Liver (tissue), 9 donors: ENCODE data around the gene OR2L2. TPM values are rescaled to one million over a fixed set of nuclear protein-coding genes. Genes with fewer than 3 reads are reported as not detected.

Experiments
- DNase-seq: peaks from one replicate; pipeline ENCODE4 v3.0.0-alpha.2; 2017; ENCODE audit warnings: low spot score
- H3K27ac ChIP-seq, 2 donors: one replicate each; pipeline ENCODE4 v1.7.0; 2013; ENCODE audit warnings: inconsistent platforms in 2 of 2, low read length in 2 of 2, control low read depth in 1 of 2, low read depth in 1 of 2, mild to moderate bottlenecking in 1 of 2
- H3K27me3 ChIP-seq, 4 donors: one replicate each; pipeline versions ENCODE4 v1.6.1 to v1.7.0; 2013; ENCODE audit warnings: low read length in 3 of 4, inconsistent platforms in 1 of 4, mild to moderate bottlenecking in 1 of 4, moderate library complexity in 1 of 4; ENCODE audit not compliant: control insufficient read depth in 4 of 4, insufficient read depth in 4 of 4
- H3K36me3 ChIP-seq, 4 donors: one replicate each; pipeline versions ENCODE4 v1.6.1 to v1.7.0; 2013; ENCODE audit warnings: low read length in 3 of 4, mild to moderate bottlenecking in 3 of 4, low read depth in 1 of 4, moderate library complexity in 1 of 4; ENCODE audit not compliant: control insufficient read depth in 4 of 4, insufficient read depth in 3 of 4
- H3K4me1 ChIP-seq, 4 donors: one replicate each; pipeline versions ENCODE4 v1.6.1 to v1.7.0; 2013; ENCODE audit warnings: low read length in 3 of 4, mild to moderate bottlenecking in 3 of 4, moderate library complexity in 1 of 4; ENCODE audit not compliant: control insufficient read depth in 4 of 4, insufficient read depth in 4 of 4
- H3K4me3 ChIP-seq, 3 donors: one replicate each; pipeline versions ENCODE4 v1.6.1 to v1.7.0; 2013; ENCODE audit warnings: low read length in 3 of 3, control low read depth in 1 of 3, low read depth in 1 of 3, mild to moderate bottlenecking in 1 of 3
- H3K9ac ChIP-seq, 2 donors: one replicate each; pipeline ENCODE4 v1.7.0; 2013; ENCODE audit warnings: low read length in 2 of 2, mild to moderate bottlenecking in 2 of 2, moderate library complexity in 2 of 2, control low read depth in 1 of 2, low read depth in 1 of 2
- H3K9me3 ChIP-seq, 4 donors: one replicate each; pipeline versions ENCODE4 v1.6.1 to v1.7.0; 2013; ENCODE audit warnings: low read length in 3 of 4; ENCODE audit not compliant: control insufficient read depth in 4 of 4
- ATF3 ChIP-seq: IDR thresholded peaks from 2 replicates; pipeline ENCODE4 v1.6.1; 2016; ENCODE audit warnings: antibody characterized with exemption
- FOXA1 ChIP-seq: IDR thresholded peaks from 2 replicates; pipeline ENCODE4 v1.6.1; 2016; ENCODE audit warnings: antibody characterized with exemption
- FOXA2 ChIP-seq: IDR thresholded peaks from 2 replicates; pipeline ENCODE4 v1.6.1; 2016; ENCODE audit warnings: antibody characterized with exemption
- GABPA ChIP-seq, 2 donors: IDR thresholded peaks in 1 of 2; conservative IDR thresholded peaks in 1 of 2; 2 replicates each; pipeline ENCODE4 v1.6.1; 2016; ENCODE audit warnings: antibody characterized with exemption in 2 of 2, mild to moderate bottlenecking in 1 of 2, moderate library complexity in 1 of 2
- HNF4A ChIP-seq, 2 donors: conservative IDR thresholded peaks; 2 replicates each; pipeline ENCODE4 v1.6.1; 2016; ENCODE audit warnings: antibody characterized with exemption in 2 of 2, mild to moderate bottlenecking in 2 of 2
- HNF4G ChIP-seq: IDR thresholded peaks from 2 replicates; pipeline ENCODE4 v1.6.1; 2016; ENCODE audit warnings: antibody characterized with exemption
- JUND ChIP-seq, 2 donors: IDR thresholded peaks; 2 replicates each; pipeline ENCODE4 v1.6.1; 2016; ENCODE audit warnings: antibody characterized with exemption in 2 of 2
- MAX ChIP-seq: IDR thresholded peaks from 2 replicates; pipeline ENCODE4 v1.6.1; 2016; ENCODE audit warnings: antibody characterized with exemption
- NR2F2 ChIP-seq: IDR thresholded peaks from 2 replicates; pipeline ENCODE4 v1.6.1; 2016; ENCODE audit warnings: antibody characterized with exemption
- REST ChIP-seq: IDR thresholded peaks from 2 replicates; pipeline ENCODE4 v1.6.1; 2016; ENCODE audit warnings: antibody characterized with exemption, mild to moderate bottlenecking
- RXRA ChIP-seq, 2 donors: IDR thresholded peaks; 2 replicates each; pipeline ENCODE4 v1.6.1; 2017 to 2018; ENCODE audit warnings: antibody characterized with exemption in 2 of 2, mild to moderate bottlenecking in 1 of 2
- SP1 ChIP-seq: IDR thresholded peaks from 2 replicates; pipeline ENCODE4 v1.6.1; 2018; ENCODE audit warnings: antibody characterized with exemption, mild to moderate bottlenecking
- YY1 ChIP-seq: IDR thresholded peaks from 2 replicates; pipeline ENCODE4 v1.6.1; 2016; ENCODE audit warnings: antibody characterized with exemption, mild to moderate bottlenecking
- WGBS: extraction: QIAGEN DNeasy Blood & Tissue Kit; methylation state at CpG from one replicate; pipeline ENCODE4 v1.1.7; 2013; 5-methylcytosine and 5-hydroxymethylcytosine counted together
- polyA plus RNA-seq, 2 donors: library from polyadenylated mRNA; stranded (reverse) in 1 of 2; unstranded in 1 of 2; fragments of 200-250 nt in 1 of 2; fragments of >200 nt in 1 of 2; fragmentation: Nextera tagmentation in 1 of 2; extraction: Ambion mirVana in 1 of 2; gene quantifications; one replicate each; pipeline versions ENCODE4 v1.2.1 to v1.2.3, GENCODE V29; 2013 to 2015
- total RNA-seq, 2 donors: library from RNA; depleted of rRNA; stranded (reverse); fragments of >200 nt; gene quantifications; one replicate each; pipeline ENCODE4 v1.2.3, GENCODE V29; 2014
- donor health status: healthy.
- donor health status: healthy.
- donor health status: healthy.
- donor health status: healthy.
- donor health status: healthy.

Gene OR2L2, protein sequence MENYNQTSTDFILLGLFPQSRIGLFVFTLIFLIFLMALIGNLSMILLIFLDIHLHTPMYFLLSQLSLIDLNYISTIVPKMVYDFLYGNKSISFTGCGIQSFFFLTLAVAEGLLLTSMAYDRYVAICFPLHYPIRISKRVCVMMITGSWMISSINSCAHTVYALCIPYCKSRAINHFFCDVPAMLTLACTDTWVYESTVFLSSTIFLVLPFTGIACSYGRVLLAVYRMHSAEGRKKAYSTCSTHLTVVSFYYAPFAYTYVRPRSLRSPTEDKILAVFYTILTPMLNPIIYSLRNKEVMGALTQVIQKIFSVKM
- total RNA-seq (not detected), polyA plus RNA-seq (under 1 TPM in 1 of 2 donors, not detected in 1; 0.03 TPM)

- Histone ChIP-seq H3K36me3 (no peaks in the 10 kb centered on the region), H3K4me1 (no peaks in the 10 kb centered on the region), H3K27me3 (no peaks in the 10 kb centered on the region), H3K9me3 (peaks cover 0 to 3% (median 2%) of the 10 kb centered on the region in 4 donors), H3K27ac (no peak within 1 kb of the TSS), H3K4me3 (no peak within 1 kb of the TSS), H3K9ac (no peak within 1 kb of the TSS)
- no peak for TF ChIP-seq REST
- no peak for TF ChIP-seq YY1
- no peak for TF ChIP-seq FOXA1
- TF ChIP-seq FOXA2: no peak
- no peak for TF ChIP-seq NR2F2
- no peak for TF ChIP-seq ATF3
- TF ChIP-seq JUND (IDR thresholded peaks at IDR 0.05): no peak
- no peak for TF ChIP-seq HNF4G
- TF ChIP-seq GABPA (IDR thresholded peaks at IDR 0.05 in 1 of 2, conservative IDR thresholded peaks at IDR 0.05 in 1 of 2): no peak
- WGBS: 17% methylated on average over 2 of the region's 2 CpGs
- no peak for DNase-seq
Measured at GRCh38 chr1:248029770-248030169, at the start of gene OR2L2. Gene OR2L2, plus strand, starts transcription at chr1:248030070. Its CDS starts 8,198 bp downstream, at chr1:248038268.

- Histone ChIP-seq H3K4me3 (no peak overlapping the region), H3K9me3 (peaks cover 0 to 2% (median 0%) of the 10 kb centered on the region in 4 donors), H3K27me3 (no peaks in the 10 kb centered on the region), H3K4me1 (no peaks in the 10 kb centered on the region), H3K27ac (no peak overlapping the region), H3K36me3 (no peaks in the 10 kb centered on the region), H3K9ac (no peak overlapping the region)
- TF ChIP-seq HNF4A (conservative IDR thresholded peaks at IDR 0.05): no peak
- no peak for TF ChIP-seq FOXA2
- no peak for TF ChIP-seq RXRA (IDR thresholded peaks at IDR 0.05)
- TF ChIP-seq MAX: no peak
- TF ChIP-seq NR2F2: no peak
- no peak for TF ChIP-seq REST
- no peak for TF ChIP-seq SP1
- TF ChIP-seq YY1: no peak
- no peak for DNase-seq
- WGBS: 34% methylated on average over 2 of the region's 2 CpGs
Measured at GRCh38 chr1:247992986-247993385, 36.9 kb upstream of the OR2L2 start.
